Measurements from ENCODE around the gene TMEM167A. TPM values are rescaled to one million over a fixed set of nuclear protein-coding genes. Genes with fewer than 3 reads are reported as not detected.

Gene TMEM167A
- total and polyA plus RNA-seq, 10 donors = 19.3 to 68.7 (median 51.8) TPM

- Histone ChIP-seq H3K4me3 (no peak overlapping the region), H3K36me3 (no peaks in the 10 kb centered on the region), H3K27ac (no peak overlapping the region), H3K27me3 (replicated peaks in 1 of 7) (no peaks in the 10 kb centered on the region), H3K4me1 (no peaks in the 10 kb centered on the region), H3K9me3 (no peaks in the 10 kb centered on the region)
- DNase-seq = no peak
- 82 to 98% (median 93%) methylated on average over 3 of the region's 3 CpGs for WGBS, 5 donors
- TF ChIP-seq POLR2A (IDR thresholded peaks at IDR 0.05) (no peak), POLR2AphosphoS5 (IDR thresholded peaks at IDR 0.05) (no peak)
- TF ChIP-seq, protein P1, sequence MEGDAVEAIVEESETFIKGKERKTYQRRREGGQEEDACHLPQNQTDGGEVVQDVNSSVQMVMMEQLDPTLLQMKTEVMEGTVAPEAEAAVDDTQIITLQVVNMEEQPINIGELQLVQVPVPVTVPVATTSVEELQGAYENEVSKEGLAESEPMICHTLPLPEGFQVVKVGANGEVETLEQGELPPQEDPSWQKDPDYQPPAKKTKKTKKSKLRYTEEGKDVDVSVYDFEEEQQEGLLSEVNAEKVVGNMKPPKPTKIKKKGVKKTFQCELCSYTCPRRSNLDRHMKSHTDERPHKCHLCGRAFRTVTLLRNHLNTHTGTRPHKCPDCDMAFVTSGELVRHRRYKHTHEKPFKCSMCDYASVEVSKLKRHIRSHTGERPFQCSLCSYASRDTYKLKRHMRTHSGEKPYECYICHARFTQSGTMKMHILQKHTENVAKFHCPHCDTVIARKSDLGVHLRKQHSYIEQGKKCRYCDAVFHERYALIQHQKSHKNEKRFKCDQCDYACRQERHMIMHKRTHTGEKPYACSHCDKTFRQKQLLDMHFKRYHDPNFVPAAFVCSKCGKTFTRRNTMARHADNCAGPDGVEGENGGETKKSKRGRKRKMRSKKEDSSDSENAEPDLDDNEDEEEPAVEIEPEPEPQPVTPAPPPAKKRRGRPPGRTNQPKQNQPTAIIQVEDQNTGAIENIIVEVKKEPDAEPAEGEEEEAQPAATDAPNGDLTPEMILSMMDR (IDR thresholded peaks at IDR 0.05 in 8 of 11, conservative IDR thresholded peaks at IDR 0.05 in 3 of 11) = no peak
- intact Hi-C loops (cut with DNase I; ENCODE audit: low total_unique reads) = no loop called here
These were observed 38.3 kb downstream of the TMEM167A start for GRCh38 chr5:83038924-83039323.

DNA sequence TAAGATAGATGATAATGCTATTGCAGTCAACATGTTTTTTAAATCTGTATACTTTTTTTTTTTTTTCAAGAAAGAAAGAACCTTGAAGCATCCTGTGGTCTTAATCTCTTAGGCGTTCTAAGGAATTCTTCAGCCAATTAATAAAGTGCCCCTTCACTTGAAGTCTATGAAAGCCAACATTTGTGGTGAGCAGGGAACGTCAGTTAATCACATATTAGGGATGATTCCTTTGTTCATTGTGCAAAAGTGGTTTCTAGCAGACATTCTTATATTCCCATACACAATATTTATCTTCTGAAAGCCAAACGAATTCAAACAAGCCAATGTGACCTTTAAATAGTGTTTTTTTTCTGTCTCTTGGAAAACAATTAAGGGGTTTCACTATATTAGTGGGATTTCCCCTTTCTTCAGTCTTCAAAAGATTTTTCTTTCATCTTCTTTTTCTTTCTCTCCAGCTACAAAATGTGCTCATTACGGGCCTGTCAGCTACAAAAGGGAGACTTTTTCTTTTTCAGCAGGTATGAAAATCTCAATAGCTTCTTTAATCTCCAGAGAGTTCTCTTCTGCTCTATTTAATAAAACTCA is 40.1 kb downstream of the TMEM167A start:
- no peaks in the 10 kb centered on the region for H3K27me3 ChIP-seq (replicated peaks in 1 of 7)
- intact Hi-C loops (cut with DNase I; ENCODE audit: low total_unique reads) = no loop called here
- no peaks in the 10 kb centered on the region for H3K9me3 ChIP-seq
- DNase-seq = no peak
- no peak overlapping the region for H3K27ac ChIP-seq
- TF ChIP-seq, protein P1 (IDR thresholded peaks at IDR 0.05 in 8 of 11, conservative IDR thresholded peaks at IDR 0.05 in 3 of 11) = no peak
- TF ChIP-seq POLR2AphosphoS5 (IDR thresholded peaks at IDR 0.05) (no peak), POLR2A (IDR thresholded peaks at IDR 0.05) (no peak)
- 57 to 75% (median 75%) methylated on average over 4 of the region's 4 CpGs for WGBS, 5 donors
- no peaks in the 10 kb centered on the region for H3K36me3 ChIP-seq
- no peaks in the 10 kb centered on the region for H3K4me1 ChIP-seq
- no peak overlapping the region for H3K4me3 ChIP-seq

DNA sequence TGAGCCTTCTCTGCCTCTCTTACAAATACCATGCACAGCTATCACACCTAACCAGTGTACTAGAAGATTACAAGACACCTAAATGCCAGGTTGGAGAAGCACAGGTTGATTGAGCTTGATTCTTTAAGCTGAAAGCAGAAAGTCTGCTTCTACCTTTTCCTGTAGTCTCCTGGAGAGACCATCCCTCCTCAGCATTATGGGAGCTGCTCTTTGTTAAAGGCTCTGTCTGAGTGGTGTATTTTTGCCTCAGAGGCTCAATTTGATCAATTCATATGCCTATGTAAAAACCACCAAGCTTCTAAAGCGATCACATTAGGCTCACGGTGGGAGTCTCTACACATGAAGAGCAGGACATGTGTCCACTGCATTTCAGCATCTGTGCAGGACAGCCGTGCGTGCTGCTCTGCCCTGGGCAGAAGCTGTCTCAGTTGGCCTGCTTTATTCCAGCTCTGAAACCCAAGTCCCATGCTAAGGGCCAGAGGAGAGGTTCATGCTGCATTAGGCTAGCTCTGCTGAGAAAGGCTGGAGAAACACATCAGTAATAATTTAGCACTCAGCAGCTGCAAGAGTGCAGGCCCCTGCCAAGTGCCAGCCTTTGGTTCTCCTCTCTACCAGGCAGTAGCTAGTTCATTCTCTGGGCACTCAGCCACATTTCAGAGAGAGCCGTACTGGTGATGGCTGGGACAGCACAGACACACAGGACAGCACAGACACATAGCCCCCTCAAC is 41.7 kb downstream of the TMEM167A start:
- 81 to 87% (median 85%) methylated on average over 5 of the region's 5 CpGs for WGBS, 5 donors
- Histone ChIP-seq H3K4me1 (no peaks in the 10 kb centered on the region), H3K27ac (no peak overlapping the region), H3K9me3 (no peaks in the 10 kb centered on the region), H3K27me3 (replicated peaks in 1 of 7) (no peaks in the 10 kb centered on the region), H3K4me3 (no peak overlapping the region), H3K36me3 (no peaks in the 10 kb centered on the region)
- DNase-seq = no peak
- intact Hi-C loops (cut with DNase I; ENCODE audit: low total_unique reads) = no loop called here
- TF ChIP-seq, protein P1 (IDR thresholded peaks at IDR 0.05 in 8 of 11, conservative IDR thresholded peaks at IDR 0.05 in 3 of 11) = no peak
- TF ChIP-seq POLR2A (IDR thresholded peaks at IDR 0.05) = no peak
- no peak for TF ChIP-seq POLR2AphosphoS5 (IDR thresholded peaks at IDR 0.05)

GRCh38 chr5:83034528-83035207 is 42.5 kb downstream of the TMEM167A start:
- WGBS, 5 donors = 58 to 73% (median 68%) methylated on average over 4 of the region's 4 CpGs
- H3K27me3 ChIP-seq (replicated peaks in 1 of 7) = no peaks in the 10 kb centered on the region
- H3K4me1 ChIP-seq = no peaks in the 10 kb centered on the region
- H3K9me3 ChIP-seq = no peaks in the 10 kb centered on the region
- H3K27ac ChIP-seq = no peak overlapping the region
- no peaks in the 10 kb centered on the region for H3K36me3 ChIP-seq
- no peak overlapping the region for H3K4me3 ChIP-seq
- intact Hi-C loops (cut with DNase I; ENCODE audit: low total_unique reads) = no loop called here
- no peak for DNase-seq
- TF ChIP-seq POLR2A (IDR thresholded peaks at IDR 0.05) = no peak
- TF ChIP-seq, protein P1 (IDR thresholded peaks at IDR 0.05 in 8 of 11, conservative IDR thresholded peaks at IDR 0.05 in 3 of 11) = no peak
- TF ChIP-seq POLR2AphosphoS5 (IDR thresholded peaks at IDR 0.05) = no peak

Measured in spleen (tissue), 11 donors.